HCT116 (cell line): ENCODE measurements around the gene TFEB.

Experiments
- CEBPB ChIP-seq: IDR thresholded peaks from 2 replicates; pipeline ENCODE4 v1.6.1; 2012; ENCODE audit warnings: low read depth
- CTCF ChIP-seq, 3 experiments: fragments of 200-600 bp in 1 of 3; sonication (generic) in 1 of 3; IDR thresholded peaks in 2 of 3; conservative IDR thresholded peaks in 1 of 3; 2 replicates each; pipeline ENCODE4 v1.5.1; 2012 to 2017; ENCODE audit warnings: low read depth in 2 of 3, low read length in 2 of 3, antibody characterized with exemption in 1 of 3, borderline replicate concordance in 1 of 3, control low read depth in 1 of 3, mild to moderate bottlenecking in 1 of 3, mixed read lengths in 1 of 3, mixed run types in 1 of 3, moderate library complexity in 1 of 3; ENCODE audit not compliant: insufficient read depth in 1 of 3
- EGR1 ChIP-seq: IDR thresholded peaks from 2 replicates; pipeline ENCODE4 v1.6.1; 2012; ENCODE audit warnings: low read depth
- ELF1 ChIP-seq: IDR thresholded peaks from 2 replicates; pipeline ENCODE4 v1.6.1; 2012; ENCODE audit warnings: low read depth, borderline replicate concordance
- EZH2 ChIP-seq: fragments of 200-600 bp; sonication (generic); IDR thresholded peaks from 2 replicates; pipeline ENCODE4 v1.6.1; 2017; ENCODE audit warnings: antibody characterized with exemption, mixed run types
- JUND ChIP-seq: IDR thresholded peaks from 2 replicates; pipeline ENCODE4 v1.6.1; 2012
- POLR2A ChIP-seq: IDR thresholded peaks from 2 replicates; pipeline ENCODE4 v1.7.0; 2011; ENCODE audit warnings: borderline replicate concordance; ENCODE audit not compliant: insufficient read depth, insufficient read length; ENCODE audit errors: extremely low read depth
- POLR2AphosphoS5 ChIP-seq: IDR thresholded peaks from 2 replicates; pipeline ENCODE4 v1.6.1; 2011; ENCODE audit warnings: mild to moderate bottlenecking, low read depth, low read length, moderate library complexity
- RAD21 ChIP-seq: IDR thresholded peaks from 2 replicates; pipeline ENCODE4 v1.6.1; 2012; ENCODE audit warnings: low read depth, mild to moderate bottlenecking
- SIN3A ChIP-seq: IDR thresholded peaks from 2 replicates; pipeline ENCODE4 v1.6.1; 2012; ENCODE audit warnings: low read depth
- TCF7L2 ChIP-seq: IDR thresholded peaks from 2 replicates; pipeline ENCODE4 v1.7.0; 2011; ENCODE audit warnings: borderline replicate concordance, inconsistent platforms; ENCODE audit not compliant: insufficient read depth, insufficient read length; ENCODE audit errors: extremely low read depth
- ZFX ChIP-seq: fragments of 450-650 bp; IDR thresholded peaks from 2 replicates; pipeline ENCODE4 v1.6.1; 2017
- TF ChIP-seq, protein P1 (sequence below): IDR thresholded peaks from 2 replicates; pipeline ENCODE4 v1.6.1; 2012; ENCODE audit warnings: low read depth
- TF ChIP-seq, protein P2 (sequence below): IDR thresholded peaks from 2 replicates; pipeline ENCODE4 v1.6.1; 2012

DNA sequence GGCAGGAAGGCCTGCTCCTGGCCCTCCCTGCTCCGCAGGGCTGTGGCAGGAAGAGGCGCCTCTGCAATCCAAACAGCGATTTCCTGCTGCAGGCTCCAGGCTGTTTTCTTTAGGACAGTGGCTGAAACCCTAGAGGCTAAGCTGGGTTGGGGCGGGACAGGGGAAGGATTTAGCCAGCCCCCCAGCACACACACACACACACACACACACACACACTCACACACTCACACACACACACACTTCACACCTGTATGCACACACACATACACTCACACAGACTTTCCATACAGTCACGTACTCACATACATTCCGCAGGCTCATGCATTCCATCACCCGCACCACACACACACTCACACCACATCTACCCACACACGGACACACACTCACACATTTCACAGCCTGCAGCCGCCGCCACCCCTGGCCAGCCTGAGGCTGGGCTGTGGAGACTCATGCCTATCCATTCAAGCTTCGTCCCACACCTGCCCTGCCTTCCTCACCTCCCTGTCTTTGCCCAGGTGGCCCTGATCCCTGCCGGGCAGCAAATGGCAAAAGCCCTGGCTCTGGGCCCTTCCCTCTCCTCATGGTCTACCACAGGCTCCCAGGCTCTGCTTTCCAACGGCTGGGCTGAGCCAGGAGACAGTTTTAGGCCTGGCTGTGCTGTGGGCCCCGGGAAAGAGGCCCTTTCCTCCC, 79.3 kb downstream of the TFEB start:
- TF ChIP-seq CTCF (IDR thresholded peaks at IDR 0.05 in 2 of 3, conservative IDR thresholded peaks at IDR 0.05 in 1 of 3; ENCODE audit: borderline replicate concordance in 1 of 3, insufficient read depth in 1 of 3, low read depth in 2 of 3, low read length in 2 of 3) (no peak), ZFX (no peak), EZH2 (no peak), TCF7L2 (no peak), POLR2AphosphoS5 (no peak), SIN3A (no peak), RAD21 (no peak), ELF1 (no peak), POLR2A (no peak), CEBPB (no peak), EGR1 (no peak), JUND (no peak)
- TF ChIP-seq, protein P1, sequence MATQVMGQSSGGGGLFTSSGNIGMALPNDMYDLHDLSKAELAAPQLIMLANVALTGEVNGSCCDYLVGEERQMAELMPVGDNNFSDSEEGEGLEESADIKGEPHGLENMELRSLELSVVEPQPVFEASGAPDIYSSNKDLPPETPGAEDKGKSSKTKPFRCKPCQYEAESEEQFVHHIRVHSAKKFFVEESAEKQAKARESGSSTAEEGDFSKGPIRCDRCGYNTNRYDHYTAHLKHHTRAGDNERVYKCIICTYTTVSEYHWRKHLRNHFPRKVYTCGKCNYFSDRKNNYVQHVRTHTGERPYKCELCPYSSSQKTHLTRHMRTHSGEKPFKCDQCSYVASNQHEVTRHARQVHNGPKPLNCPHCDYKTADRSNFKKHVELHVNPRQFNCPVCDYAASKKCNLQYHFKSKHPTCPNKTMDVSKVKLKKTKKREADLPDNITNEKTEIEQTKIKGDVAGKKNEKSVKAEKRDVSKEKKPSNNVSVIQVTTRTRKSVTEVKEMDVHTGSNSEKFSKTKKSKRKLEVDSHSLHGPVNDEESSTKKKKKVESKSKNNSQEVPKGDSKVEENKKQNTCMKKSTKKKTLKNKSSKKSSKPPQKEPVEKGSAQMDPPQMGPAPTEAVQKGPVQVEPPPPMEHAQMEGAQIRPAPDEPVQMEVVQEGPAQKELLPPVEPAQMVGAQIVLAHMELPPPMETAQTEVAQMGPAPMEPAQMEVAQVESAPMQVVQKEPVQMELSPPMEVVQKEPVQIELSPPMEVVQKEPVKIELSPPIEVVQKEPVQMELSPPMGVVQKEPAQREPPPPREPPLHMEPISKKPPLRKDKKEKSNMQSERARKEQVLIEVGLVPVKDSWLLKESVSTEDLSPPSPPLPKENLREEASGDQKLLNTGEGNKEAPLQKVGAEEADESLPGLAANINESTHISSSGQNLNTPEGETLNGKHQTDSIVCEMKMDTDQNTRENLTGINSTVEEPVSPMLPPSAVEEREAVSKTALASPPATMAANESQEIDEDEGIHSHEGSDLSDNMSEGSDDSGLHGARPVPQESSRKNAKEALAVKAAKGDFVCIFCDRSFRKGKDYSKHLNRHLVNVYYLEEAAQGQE, result no peak
- TF ChIP-seq, protein P2, sequence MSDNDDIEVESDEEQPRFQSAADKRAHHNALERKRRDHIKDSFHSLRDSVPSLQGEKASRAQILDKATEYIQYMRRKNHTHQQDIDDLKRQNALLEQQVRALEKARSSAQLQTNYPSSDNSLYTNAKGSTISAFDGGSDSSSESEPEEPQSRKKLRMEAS, result no peak
